HG02840 (cell line): ENCODE data around the gene CDK2.

Experiments
- ATAC-seq: cut with Tn5 transposase; IDR thresholded peaks from one replicate; pipeline ENCODE4 v1.9.1; 2021; ENCODE audit warnings: mild to moderate bottlenecking, moderate library complexity, moderate number of reproducible peaks; ENCODE audit not compliant: unreplicated experiment, low FRiP score

CDK2 gene

DNA sequence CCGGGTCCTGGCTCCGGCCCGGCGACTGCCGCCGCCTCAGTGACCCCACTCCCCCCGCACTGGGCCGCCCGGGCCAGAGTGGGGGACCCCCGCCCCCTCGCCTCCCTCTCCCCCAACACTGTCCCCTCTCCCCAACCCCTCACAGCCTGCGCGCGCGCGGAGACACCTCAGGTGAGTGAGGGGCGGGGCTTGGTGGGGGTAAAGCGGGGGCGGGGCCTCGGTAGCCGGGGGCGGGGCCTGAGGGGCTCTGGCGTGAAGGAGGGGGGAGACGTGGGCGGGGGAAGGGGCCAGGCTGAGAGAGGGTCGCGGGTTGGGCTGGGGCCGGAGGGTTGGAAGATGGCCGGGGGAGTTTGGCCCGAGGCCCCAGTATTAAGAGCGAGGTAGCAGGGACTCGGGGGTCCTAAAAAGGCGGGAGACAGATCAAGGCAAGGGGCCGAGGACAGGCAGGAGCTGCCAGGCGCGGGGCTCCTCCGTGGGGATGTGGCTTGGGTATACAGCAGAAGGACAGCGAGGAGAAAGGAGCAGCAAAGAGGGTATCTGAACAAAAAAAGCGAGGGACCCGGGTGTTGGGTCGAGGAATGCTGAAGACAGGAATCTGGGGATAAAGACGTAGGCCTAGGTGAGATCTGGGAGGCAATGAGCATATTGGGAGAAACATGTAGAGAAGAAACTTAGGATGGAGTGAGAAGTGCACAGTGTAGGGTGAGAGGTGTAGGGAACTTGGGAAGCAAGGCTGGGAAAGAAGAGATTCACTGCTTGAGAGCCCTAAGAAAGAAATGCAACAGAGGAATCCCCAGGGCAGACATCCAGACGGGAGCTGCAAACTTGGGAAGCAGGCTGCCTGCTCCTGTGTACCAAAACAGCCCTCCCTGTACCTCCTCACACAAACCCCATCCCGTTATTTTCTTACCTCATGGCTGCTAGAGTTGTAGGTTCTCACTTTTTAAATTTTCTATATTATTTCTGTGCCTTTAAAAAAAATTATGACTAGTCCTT is 41.2 kb downstream of the CDK2 start:
- ATAC-seq: no peak

DNA sequence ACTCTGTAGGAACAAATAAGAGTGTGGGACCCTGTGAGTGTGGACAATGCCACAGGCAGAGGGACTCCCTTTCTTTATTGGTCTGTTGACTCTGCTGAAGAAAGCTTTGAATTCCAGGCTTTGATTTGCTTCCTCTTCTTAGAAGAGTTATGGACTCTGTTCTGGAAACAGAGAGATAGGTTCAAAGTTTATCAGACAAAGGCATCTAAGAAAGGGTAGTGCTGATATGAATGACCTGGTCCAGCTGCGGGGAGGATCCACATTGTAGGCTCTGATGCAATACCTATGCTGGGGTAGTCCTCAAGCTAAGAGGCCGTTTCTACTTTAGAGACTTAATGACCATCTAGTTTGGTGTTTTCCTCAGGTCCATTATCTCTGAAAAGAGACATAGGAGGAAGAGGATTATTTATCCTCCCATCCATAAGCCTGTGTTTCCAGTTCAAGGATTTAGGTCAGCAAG is 43.5 kb downstream of the CDK2 start:
- ATAC-seq: no peak

DNA sequence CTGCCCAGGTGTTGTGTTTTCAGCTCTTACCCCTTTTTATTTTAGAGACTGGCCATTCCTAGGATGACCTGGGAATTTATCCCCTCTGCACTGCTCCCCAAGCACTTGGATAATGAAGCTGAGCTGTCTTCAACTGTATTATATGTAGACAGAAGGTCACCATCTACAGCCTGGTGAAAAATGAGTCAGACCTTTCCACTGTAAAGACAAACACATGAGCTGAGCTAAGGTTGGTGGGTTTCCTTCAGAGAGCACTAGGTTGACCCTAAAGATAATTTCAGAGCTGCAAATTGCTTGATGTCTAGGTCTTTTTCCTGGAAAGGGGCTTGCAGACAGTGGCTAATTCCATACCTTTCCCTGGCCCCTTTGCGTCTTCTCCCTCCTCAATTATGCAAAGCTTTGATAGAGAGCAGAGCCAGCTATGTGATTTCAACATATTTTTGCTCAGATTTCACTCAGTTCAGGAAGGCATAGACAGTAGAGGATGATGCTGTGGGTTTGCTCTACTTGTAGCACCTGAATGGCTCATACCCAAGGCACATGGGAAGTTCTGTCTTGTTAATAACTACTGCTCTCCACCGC is 45.0 kb downstream of the CDK2 start:
- ATAC-seq: no peak

DNA sequence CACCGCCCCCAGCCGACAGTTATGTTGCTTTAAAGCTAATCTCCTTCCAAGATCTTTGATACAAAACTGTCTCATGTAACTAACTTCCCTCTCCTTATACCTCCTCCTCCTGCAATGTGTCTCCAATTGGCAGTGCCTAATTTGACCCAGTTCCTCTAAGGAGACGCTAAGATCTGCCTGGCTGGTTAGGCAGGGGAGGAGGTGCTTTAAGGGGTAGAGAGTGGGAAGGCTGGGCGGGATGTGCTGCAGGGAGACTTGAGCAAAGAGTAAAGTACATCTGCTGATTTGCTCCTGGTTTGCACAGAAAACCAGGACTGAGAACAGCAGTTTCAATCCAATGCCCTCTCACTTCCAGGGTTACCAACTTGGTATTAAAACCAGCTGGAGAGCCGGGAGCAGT is 46.9 kb downstream of the CDK2 start:
- no peak for ATAC-seq

DNA sequence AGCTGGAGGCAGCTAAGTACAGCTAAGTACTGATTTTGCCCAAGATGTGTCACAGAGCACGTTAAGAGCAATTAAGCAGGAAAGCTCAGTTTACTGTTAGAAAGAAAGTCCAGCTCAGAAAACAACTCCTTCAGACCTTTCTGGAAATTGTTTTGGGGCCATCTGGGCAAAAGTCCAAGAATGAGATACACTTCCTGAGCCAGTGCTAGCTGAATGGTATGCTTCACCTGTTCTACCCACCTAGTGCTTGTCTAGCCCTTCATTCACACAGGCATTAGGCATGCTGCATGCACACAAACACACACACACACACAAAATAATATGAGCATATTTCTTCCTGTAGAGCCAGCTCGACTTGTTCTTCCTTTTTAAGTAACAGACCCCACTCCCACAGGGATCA is 47.6 kb downstream of the CDK2 start:
- no peak for ATAC-seq

DNA sequence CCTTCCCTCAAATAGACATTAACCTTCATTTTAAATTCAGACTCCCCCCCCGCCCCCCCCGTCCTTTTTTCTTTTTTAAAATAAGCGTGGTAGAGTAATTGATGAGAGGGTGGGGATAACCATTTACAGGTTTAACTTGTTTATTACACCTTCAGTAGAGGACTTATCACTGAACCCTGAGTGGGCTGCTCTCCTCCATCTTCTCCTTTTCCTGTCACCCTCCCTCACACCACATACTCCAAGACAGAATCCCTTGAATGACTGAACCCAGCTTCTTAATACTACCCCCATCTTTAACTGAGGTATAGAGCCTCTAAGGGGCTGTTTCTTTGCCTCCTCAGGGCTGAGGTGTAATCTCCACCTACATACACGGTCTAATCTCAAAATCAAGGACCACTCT is 50.6 kb downstream of the CDK2 start:
- ATAC-seq: no peak

DNA sequence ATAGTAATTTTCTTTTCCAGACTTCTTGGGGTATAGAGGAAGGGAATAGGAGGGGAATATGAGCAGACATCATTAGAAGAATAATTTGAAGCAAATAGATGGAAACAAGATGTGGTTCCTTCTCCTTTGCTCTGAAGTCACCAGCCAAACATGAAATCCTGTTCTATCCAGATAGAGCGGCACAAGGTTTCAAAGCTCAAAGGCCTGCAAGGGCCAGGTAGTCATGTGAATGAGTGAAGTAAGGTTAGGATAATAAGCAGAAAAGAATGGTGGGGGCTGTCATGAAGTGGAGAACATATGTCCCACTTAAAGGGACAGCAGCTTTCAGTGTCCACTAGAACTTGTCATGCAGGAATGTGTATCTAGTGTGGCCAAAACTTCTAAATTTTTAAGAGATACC is 51.7 kb downstream of the CDK2 start:
- no peak for ATAC-seq

DNA sequence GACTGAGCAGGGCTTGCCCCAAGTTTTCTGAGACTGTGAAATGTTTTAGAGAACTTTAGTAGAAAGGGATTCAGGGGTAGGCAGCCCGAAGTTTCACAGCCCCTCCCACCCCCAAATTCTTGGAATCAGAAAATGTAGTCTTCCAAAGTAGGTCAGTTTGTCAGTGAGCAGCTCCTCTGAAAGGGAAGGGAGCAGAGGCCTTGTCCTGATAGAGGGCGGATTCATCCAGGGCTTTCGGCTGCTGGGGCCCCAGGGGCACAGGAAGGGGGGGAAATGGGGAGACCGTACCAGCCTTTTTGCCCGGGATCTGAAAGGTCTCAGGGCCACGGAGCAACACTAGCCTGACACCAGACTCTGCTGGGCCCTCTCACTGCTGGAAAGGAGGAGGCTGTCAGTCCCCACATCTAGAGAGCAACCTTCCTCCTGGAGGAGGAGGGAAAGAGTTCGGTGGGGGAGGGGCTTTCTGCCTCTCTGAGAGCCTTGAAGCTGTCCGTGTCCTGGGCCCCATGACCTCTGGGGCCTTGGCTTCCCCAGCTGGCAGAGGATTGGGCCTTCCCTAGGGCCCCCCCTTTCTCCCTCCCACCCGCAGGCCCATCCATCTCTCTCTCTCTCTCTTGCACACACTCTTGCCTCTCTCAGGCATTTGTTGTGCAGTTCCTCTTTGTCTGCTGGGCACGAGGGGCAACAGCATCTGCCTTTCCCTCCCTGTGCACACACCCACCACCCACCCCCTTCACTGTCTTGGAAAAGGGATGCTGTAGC is 54.0 kb downstream of the CDK2 start, which contains the start of gene IKZF4:
TSS of gene IKZF4 (plus strand) at position 621 of the 762 bp plus-strand sequence. CDS start 451 bp downstream, outside the sequence.
- no peak for ATAC-seq

DNA sequence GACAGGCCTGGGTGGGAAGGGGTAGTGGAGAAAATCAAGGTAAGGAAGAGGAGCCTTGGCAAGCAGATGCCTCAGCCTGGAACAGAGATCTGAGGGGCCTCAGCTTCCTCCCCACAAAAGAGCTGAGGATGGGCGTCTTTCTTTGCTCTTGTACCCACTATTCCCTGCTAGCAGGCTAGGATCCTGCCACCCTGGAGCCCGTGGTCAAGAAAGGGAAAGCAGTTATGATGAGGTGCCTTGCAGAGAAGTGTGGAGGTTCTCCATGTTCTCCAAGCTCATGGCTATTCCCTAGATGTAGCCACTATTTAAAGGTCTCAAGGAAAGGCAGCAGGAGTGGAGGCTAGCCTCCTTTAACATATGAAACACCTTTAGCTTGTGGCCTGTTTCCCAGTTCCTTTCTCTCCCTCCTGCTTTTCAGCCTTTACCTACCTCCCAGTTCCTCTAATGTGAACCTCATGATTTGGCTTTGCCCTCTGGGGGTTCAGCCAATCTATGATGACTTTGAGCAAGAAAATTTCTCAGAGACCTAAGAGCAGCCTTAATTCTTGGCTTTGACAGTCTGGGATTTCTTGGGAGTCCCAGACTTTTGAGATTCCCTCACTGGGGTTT is 55.4 kb downstream of the CDK2 start:
- ATAC-seq: no peak
